AG09319 (cell line): ENCODE results near the gene PTCD2.
A peak's percentile ranks its signal among the peaks of the same experiment; 100 is the strongest.

ENCODE experiments used
- DNase-seq: peaks from one replicate; pipeline ENCODE4 v3.0.0-alpha.2; 2010; ENCODE audit warnings: low read depth; ENCODE audit errors: extremely low read depth
- TF ChIP-seq, protein P1 (sequence below): IDR thresholded peaks from 2 replicates; pipeline ENCODE4 v1.5.1; 2011; ENCODE audit warnings: low read depth, mild to moderate bottlenecking, inconsistent platforms, low read length, moderate library complexity

PTCD2 gene

DNA sequence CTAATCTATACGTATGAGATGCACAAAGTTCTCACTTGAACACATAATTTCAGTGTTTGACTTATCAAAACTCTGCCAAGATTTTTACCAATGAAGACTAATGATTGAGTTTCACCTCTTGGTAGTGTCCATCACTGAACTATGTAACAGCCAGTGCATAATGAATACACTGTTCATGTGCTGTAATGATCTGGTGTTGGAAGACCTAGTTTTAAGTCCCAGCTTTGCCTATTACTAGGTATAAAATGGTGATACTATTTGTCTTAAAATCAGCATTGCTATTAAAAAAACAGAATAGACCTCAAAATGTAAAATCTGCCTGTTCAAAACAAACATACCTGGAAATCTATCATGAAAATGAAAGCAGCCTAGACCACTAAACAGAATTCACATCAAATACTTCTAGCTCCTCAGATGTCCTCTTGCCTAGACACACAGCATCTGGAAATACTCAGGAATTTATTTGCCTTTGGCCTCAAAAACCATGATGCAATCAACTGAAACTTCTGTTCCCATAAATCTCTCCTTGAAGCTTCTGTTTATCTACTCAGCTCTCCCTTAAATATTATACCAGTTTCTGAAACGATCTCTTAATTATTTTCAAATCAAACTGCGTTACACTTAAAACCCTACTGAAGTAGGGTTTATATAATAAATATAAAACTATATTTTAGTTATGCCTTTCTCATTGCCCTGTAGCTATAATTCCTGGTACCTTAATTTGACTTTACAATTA is 38.2 kb upstream of the PTCD2 start:
- DNase-seq: peak; percentile 79
- TF ChIP-seq, protein P1, sequence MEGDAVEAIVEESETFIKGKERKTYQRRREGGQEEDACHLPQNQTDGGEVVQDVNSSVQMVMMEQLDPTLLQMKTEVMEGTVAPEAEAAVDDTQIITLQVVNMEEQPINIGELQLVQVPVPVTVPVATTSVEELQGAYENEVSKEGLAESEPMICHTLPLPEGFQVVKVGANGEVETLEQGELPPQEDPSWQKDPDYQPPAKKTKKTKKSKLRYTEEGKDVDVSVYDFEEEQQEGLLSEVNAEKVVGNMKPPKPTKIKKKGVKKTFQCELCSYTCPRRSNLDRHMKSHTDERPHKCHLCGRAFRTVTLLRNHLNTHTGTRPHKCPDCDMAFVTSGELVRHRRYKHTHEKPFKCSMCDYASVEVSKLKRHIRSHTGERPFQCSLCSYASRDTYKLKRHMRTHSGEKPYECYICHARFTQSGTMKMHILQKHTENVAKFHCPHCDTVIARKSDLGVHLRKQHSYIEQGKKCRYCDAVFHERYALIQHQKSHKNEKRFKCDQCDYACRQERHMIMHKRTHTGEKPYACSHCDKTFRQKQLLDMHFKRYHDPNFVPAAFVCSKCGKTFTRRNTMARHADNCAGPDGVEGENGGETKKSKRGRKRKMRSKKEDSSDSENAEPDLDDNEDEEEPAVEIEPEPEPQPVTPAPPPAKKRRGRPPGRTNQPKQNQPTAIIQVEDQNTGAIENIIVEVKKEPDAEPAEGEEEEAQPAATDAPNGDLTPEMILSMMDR: no peak

DNA sequence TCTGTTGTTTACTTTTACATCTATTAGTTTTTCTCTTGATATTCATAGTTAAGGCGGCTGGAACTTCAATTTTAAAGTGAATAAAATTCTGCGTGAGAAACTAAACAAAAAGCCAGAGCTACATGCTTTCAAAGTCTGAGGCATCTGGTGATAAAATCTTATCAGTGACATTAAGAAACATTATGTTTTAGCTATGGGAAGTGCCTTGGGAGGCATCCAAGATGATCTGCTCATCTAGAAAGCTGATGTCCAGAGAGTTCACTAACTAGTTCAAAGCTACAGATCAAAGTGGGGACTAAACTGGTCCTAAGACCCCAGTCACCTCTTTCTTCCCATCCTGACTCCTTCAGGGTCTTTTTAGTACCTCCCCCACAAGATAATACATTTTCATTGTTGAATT is 37.3 kb upstream of the PTCD2 start:
- TF ChIP-seq, protein P1: no peak
- DNase-seq: no peak

DNA sequence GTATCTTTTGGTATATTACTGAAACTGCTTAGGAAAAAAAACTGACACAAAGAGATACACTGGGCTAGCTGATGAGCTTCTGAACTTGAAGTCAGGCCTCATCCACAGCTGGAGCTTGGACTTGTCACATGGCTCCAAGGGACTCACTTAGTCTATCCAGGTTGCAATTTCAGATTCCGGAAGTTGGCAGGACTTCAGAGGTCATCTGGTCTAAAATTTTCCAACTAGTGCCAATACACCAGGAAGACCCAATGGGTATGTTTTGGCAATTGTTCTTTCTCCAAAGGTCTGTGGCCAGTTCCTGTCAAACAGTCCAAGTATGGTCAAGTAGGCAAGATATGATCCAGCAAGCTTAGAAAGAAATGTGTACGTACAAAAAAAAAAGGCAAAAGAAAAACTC is 36.8 kb upstream of the PTCD2 start:
- TF ChIP-seq, protein P1: no peak
- no peak for DNase-seq

DNA sequence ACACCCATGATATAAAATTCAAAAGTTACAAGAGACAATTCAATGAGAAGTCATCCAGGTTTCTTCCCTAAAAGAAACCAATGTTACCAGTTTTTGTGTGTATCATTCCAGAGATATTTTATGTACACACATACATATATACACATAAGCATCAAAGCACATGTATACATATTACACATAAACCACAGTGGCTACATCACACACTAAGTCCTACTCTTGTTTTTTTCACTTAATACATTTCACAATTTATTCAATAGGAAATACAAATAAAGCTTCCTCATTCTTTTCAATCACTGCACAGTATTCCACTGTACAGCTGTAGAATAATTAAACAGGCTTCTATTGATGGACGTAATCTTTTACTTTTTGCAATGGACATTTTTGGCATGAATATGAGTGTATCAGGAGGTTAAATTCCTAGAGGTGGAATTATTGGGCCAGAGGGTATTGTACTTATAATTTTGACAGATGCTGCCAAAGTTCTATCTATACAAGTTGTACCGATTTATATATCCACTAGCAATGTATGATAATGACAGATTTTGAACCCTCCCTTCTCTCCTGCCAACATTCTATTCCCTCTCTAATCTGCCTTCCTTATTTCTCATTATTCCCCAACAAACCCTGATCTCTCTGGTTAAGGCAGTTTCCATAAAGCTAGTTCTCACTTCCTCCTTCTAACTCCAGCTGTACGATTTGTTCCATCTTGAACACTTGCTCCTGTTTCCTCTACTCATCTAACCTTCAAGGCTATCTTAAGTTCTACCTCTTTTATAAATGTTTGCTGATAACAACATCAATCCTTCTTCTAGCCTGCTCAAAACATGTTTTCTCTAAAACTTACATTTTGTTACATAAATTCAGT is 35.4 kb upstream of the PTCD2 start:
- DNase-seq: no peak
- TF ChIP-seq, protein P1: no peak

DNA sequence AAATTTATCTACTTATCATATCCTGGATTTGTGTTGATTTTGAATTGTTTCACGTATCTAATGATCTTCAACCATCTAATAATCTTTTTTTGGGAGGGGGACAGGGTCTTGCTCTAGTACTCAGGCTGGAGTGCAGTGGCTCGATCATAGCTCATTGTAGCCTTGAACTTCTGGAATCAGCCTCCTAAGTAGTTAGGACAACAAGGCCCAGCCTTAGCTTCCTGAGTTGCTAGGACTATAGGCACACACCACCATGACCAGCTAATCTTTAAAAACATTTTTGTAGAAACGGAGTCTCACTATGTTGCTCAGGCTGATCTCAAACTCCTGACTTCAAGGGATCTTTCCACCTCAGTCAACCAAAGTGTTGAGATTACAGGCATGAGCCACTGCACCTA is 34.8 kb upstream of the PTCD2 start:
- TF ChIP-seq, protein P1: no peak
- DNase-seq: no peak

DNA sequence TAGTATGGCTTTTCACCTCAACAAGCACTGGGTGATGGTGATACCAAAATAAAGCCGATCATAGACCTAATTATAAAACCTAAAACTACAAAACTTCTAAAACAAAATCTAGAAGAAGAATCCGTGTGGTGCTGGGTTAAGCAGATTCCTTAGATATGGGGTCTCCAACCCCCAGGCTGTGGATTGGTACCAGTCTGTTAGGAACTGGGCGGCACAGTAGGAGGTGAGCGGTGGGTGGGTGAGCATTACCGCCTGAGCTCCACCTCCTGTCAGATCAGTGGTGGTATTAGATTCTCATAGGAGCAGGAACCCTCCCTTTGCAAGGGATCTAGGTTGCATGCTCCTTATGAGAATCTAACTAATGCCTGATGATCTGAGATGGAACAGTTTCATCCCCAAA is 33.4 kb upstream of the PTCD2 start:
- DNase-seq: no peak
- TF ChIP-seq, protein P1: no peak

DNA sequence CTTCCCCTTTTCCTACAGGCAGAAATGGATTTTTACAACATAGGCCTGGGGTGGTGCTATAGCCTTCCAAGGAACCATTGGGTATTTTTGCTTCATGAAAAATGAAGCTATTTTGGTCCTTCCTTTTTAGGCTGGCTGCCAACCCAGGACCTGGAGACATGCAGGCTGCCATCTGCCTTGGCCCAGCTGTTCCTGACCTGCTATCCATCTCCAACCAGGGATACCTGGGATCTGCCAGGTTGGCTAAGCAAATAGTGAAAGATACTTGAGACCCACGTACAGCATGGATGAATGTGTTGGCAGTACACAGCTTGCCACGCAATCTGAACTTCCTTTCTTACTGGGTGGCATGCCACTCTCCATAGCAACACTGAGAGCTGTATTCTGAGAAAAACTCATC is 31.2 kb upstream of the PTCD2 start:
- no peak for DNase-seq
- TF ChIP-seq, protein P1: no peak
